ENCODE data around the gene PLEKHM3.
"Not testable (repeated sequence)": the region's sequence is repeated elsewhere in the genome, so short reads cannot be mapped to it uniquely, and the experiment has no call there.

PLEKHM3 gene

GRCh38 chr2:208036357-208036756, 11.0 kb upstream of the PLEKHM3 start:
- no peak for DNase-seq (ENCODE audit: low spot score)

GRCh38 chr2:208034503-208035140, 9.3 kb upstream of the PLEKHM3 start:
- no peak for DNase-seq (ENCODE audit: low spot score)

DNA sequence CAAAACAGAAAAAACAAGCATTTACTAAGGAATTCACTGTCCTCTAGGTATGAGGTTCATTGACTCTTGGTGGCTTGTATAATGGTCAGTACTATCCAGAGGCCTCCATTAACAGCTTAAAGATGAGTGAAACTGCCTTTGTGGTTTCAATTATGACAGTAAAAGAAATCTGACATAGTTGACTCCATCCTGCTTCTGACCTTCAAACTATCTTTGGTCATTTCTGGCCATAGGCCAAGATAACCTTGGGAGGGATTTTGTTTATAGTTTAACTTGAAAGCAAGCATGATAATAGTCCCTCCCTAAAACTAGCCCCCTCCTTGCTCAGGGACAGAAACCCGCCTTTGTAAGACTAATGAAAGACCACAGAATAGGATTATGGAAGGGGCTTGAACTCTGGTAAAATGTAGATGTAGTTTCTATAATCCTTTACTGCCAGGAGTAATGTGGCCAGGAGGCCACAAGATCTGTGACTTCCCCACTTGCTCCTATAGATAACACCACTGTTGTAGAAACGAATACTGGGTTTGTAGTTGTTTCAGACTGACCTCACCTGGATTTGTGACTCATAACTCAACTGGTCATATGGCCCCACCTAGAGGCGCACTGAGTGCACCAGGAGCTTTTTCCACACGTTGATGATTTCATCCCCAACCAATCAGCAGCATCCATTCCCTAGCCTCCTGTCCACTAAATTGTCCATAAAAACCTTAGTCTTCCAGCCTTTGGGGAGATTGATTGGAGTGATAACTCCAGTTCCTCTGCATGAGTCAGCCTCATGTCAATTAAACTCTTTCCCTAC, 8.6 kb upstream of the PLEKHM3 start:
- DNase-seq (ENCODE audit: low spot score) = peak; percentile 60

- no peak for DNase-seq (ENCODE audit: low spot score)
Observed at GRCh38 chr2:208031608-208032019, 6.3 kb upstream of the PLEKHM3 start.

- peak; percentile 37 for DNase-seq (ENCODE audit: low spot score)
Observed at GRCh38 chr2:208025814-208026184, 472 bp upstream of the PLEKHM3 start.

DNA sequence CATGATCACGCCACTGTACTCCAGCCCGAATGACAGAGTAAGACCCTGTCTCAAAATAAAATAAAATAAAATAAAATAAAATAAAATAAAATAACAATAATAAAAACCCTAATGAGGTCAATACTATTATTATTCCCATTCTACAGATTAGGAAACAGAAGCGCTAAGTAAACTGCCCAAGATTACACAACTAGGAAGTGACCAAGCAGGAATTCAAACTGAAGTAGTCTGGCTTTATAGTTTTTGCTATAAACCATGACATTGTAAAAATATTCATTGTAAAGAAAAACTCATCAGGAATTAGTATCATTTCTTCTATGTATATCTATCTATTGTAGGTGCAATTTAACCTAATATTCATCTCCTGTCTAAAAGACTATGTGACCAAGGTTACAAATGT, 1.2 kb downstream of the PLEKHM3 start:
- no peak for DNase-seq (ENCODE audit: low spot score)

DNA sequence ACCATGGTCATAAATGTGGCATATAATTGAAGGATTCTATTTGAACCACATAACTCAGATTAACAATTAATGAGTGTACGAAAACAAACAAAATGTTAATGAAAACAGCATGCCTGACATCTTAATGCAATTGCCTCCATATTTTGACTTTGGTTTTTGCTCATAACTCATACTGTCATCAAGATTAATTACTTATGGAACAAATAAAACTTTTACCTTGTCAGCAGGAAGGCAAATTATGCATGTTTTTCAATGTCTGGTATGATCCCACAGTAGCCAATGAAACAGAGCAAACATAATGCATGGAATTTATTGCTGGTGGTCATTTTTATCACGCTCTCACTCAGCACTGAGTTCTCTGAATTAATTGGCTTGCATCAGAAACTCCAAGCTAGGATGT, 5.1 kb downstream of the PLEKHM3 start:
- DNase-seq (ENCODE audit: low spot score) = no peak

- not testable (repeated sequence) for DNase-seq (ENCODE audit: low spot score)
Observed at GRCh38 chr2:208018124-208018712, 7.1 kb downstream of the PLEKHM3 start.

- DNase-seq (ENCODE audit: low spot score) = no peak
Observed at GRCh38 chr2:208017721-208018120, 7.6 kb downstream of the PLEKHM3 start.

DNA sequence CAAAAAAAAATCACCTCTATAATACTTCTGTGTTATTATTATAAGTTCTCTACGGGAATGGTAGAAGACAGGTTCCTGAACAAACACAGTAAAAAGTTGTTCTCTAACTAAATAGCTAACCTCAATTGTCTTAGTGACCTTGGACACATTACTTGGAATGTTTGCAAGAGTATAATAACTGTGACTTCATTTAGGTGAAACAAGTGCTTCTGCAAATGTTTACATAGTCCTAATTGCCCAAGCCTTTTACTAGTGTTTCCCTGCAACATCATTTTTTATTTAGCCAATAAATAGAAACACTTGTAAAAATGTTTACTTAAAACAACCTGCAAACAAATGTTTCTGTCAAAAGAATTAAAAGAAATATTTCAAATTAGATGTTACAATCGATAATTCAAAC, 9.9 kb downstream of the PLEKHM3 start:
- no peak for DNase-seq (ENCODE audit: low spot score)

GRCh38 chr2:208013285-208014178, 11.8 kb downstream of the PLEKHM3 start:
- DNase-seq (ENCODE audit: low spot score) = no peak

GRCh38 chr2:208012449-208012848, 12.9 kb downstream of the PLEKHM3 start:
- DNase-seq (ENCODE audit: low spot score) = no peak

DNA sequence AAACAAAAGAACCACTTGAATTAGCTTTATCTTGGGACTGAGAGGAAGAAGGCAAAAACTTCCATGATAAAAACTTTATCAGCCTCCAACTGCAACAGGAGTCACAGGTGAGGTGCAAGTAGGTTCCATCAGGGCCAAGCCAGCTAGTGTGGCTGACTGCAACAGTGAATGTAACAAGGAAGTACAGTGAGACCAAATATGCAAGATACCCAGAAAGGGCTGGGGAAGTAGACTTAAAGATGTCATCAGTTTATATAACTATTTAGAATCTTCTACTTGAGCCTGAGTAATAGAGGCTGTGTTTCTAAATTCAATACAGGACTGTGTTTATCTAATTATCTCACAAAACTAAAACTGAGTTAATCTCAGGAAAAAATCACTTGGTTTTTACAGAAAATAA, 14.8 kb downstream of the PLEKHM3 start:
- DNase-seq (ENCODE audit: low spot score) = no peak

DNA sequence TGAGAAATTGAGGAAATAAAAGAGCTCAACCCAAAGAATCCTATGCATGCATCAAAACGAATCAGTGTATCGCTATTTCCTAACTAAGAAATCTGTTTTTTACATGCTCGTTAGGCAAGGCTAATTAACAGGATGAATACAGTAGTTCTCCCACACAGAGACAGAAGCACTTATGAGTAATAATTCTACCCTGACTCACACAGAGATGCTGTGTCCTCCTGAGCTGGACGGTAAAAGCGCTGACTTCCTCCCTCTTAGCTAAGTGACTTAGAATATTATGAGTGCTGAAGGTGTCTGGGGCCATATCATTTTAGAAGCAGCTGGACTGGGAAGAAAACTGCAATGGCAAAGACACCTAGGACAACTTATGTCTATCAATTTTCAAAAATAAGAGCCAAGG, 18.5 kb downstream of the PLEKHM3 start:
- no peak for DNase-seq (ENCODE audit: low spot score)

- DNase-seq (ENCODE audit: low spot score) = no peak
Observed at GRCh38 chr2:208006337-208006736, 19.0 kb downstream of the PLEKHM3 start.

GRCh38 chr2:208001924-208002323, 23.4 kb downstream of the PLEKHM3 start:
- DNase-seq (ENCODE audit: low spot score) = no peak

- no peak for DNase-seq (ENCODE audit: low spot score)
Observed at GRCh38 chr2:208000701-208001395, 24.5 kb downstream of the PLEKHM3 start.

GRCh38 chr2:207996848-207997247, 28.5 kb downstream of the PLEKHM3 start:
- no peak for DNase-seq (ENCODE audit: low spot score)

DNA sequence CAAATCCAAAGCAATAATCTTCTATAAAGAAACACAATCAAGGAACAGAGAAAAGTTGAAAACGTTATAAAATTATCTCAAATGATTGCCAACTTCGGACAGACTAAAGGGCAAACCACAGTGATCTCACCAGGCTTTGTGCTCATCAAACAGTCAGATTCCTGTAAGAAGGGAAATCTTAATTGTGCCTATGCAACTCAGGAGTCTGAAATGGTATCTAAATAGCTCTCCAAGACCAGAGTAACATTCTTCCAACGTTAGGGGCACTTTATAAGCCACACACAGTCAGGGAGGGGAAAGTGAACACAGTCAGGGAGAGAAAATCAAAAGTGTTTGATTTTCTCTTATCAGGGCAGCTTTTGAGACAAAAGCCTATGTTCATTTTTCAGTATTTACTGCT, 29.4 kb downstream of the PLEKHM3 start:
- DNase-seq (ENCODE audit: low spot score) = no peak

DNA sequence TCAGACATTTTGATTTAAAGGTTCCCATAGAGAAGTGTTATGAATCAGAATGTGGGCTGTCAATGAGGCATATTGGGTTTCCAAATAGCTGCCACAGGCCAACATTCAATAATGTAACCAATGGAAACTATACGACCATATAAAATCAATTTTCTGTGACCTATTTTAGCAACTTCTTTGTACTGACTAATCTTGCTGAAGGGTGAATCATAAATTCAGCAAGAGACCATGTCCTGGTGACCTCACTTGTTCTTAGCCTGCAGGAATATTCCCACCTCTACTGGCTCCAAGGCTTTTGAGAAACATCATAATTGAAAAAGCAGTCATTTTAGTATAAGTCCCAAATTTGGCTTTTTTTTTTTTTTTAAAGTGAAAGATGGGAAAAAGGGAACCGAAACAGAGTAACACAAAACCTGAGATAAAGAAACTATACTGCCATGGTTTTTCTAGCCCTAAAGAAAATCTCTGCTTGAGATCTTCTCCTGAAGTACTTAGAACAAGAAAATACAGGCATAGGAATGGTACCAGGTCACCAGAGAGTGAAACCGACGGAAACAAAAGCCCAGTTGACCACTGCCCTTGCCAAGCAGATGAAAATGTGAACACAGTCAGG, 32.1 kb downstream of the PLEKHM3 start:
- DNase-seq (ENCODE audit: low spot score) = no peak

DNA sequence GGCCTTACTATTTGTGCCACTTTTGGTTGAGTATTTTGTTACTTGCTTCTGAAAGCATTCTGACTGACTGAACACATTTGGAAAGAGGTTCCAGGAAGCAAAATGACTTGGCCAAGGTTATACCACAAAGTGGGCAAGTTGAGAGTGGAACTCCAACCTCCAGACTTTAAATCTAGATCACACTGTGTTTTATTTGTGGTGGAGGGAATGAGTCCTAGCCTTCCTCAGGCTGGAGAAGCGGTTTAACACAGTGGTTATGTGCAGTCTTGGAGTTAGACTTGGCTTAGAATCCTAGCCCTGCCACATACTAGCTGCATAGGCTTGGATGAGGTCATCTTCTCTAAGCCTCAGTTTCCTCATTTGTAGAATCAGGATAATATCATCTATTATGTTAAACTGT, 33.4 kb downstream of the PLEKHM3 start:
- no peak for DNase-seq (ENCODE audit: low spot score)
